Activated CD4-positive, alpha-beta T cell treated with anti-CD3 and anti-CD28 coated beads, Interleukin-2, amount 10 ng/mL, durations not matched to agents 7 days and 5 days (primary cell): ENCODE measurements around the gene RANBP17. TPM values are rescaled to one million over a fixed set of nuclear protein-coding genes. Genes with fewer than 3 reads are reported as not detected.

Source experiments
- CTCF ChIA-PET: fragments of 350-600 bp; sonication (Branson Sonifier 250); formaldehyde crosslinking; loops from one replicate; lab custom pipeline; 2021; ENCODE audit warnings: antibody characterized with exemption; lab: Charles Lee
- POLR2A ChIA-PET: fragments of 350-600 bp; sonication (Branson Sonifier 250); formaldehyde crosslinking; loops from one replicate; lab custom pipeline; 2021; ENCODE audit warnings: antibody characterized with exemption; lab: Charles Lee
- DNase-seq: peaks from one replicate; pipeline ENCODE4 v3.0.0-alpha.2; 2020
- H3K27ac Mint-ChIP-seq: one replicate; pipeline ENCODE4 v1.8.0; 2021; ENCODE audit warnings: mild to moderate bottlenecking, moderate library complexity, mixed read lengths
- H3K27me3 Mint-ChIP-seq: one replicate; pipeline ENCODE4 v1.8.0; 2021; ENCODE audit warnings: mixed read lengths
- H3K36me3 Mint-ChIP-seq: one replicate; pipeline ENCODE4 v1.8.0; 2021; ENCODE audit warnings: low read depth, mixed read lengths
- H3K4me1 Mint-ChIP-seq: one replicate; pipeline ENCODE4 v1.8.0; 2021; ENCODE audit warnings: mixed read lengths
- H3K4me3 Mint-ChIP-seq: one replicate; pipeline ENCODE4 v1.8.0; 2021; ENCODE audit warnings: mild to moderate bottlenecking, moderate library complexity, mixed read lengths
- H3K9me3 Mint-ChIP-seq: one replicate; pipeline ENCODE4 v1.8.0; 2021; ENCODE audit warnings: mixed read lengths
- total RNA-seq, 2 experiments: library from RNA; stranded (reverse); gene quantifications; one replicate each; pipeline ENCODE4 v1.2.3, GENCODE V29; 2021

Gene RANBP17
- total RNA-seq, 2 experiments from 2014 or later: not detected

GRCh38 chr5:171092194-171092593 is 230.4 kb downstream of the RANBP17 start:
- Mint-ChIP-seq H3K36me3 (no peaks in the 10 kb centered on the region), H3K27ac (no peak overlapping the region), H3K9me3 (peaks cover 5% of the 10 kb centered on the region), H3K27me3 (no peaks in the 10 kb centered on the region), H3K4me1 (no peaks in the 10 kb centered on the region), H3K4me3 (no peak overlapping the region)
- POLR2A ChIA-PET: no interaction called here
- DNase-seq: no peak
- CTCF ChIA-PET: interaction anchor here (0.6 kb wide), 1 partner anchor 186 kb away, joined by 4 read pairs; no protein-coding TSS in a partner anchor

- CTCF ChIA-PET: no interaction called here
- no peak overlapping the region for H3K27ac Mint-ChIP-seq
- no peak overlapping the region for H3K4me3 Mint-ChIP-seq
Observed at GRCh38 chr5:171093598-171093997, 231.8 kb downstream of the RANBP17 start.

GRCh38 chr5:171094356-171094755 is 232.5 kb downstream of the RANBP17 start:
- no peaks in the 10 kb centered on the region for H3K27me3 Mint-ChIP-seq
- H3K4me3 Mint-ChIP-seq: no peak overlapping the region
- H3K36me3 Mint-ChIP-seq: no peaks in the 10 kb centered on the region
- peaks cover 5% of the 10 kb centered on the region for H3K9me3 Mint-ChIP-seq
- ChIA-PET POLR2A (no interaction called here), CTCF (no interaction called here)
- no peak for DNase-seq
- no peaks in the 10 kb centered on the region for H3K4me1 Mint-ChIP-seq
- no peak overlapping the region for H3K27ac Mint-ChIP-seq

More at GRCh38 chr5:171093598-171093997, 231.8 kb downstream of the RANBP17 start:
- no peak for DNase-seq
- no peaks in the 10 kb centered on the region for H3K4me1 Mint-ChIP-seq
- POLR2A ChIA-PET: no interaction called here
- no peaks in the 10 kb centered on the region for H3K27me3 Mint-ChIP-seq
- H3K9me3 Mint-ChIP-seq: peaks cover 5% of the 10 kb centered on the region
- H3K36me3 Mint-ChIP-seq: no peaks in the 10 kb centered on the region

DNA sequence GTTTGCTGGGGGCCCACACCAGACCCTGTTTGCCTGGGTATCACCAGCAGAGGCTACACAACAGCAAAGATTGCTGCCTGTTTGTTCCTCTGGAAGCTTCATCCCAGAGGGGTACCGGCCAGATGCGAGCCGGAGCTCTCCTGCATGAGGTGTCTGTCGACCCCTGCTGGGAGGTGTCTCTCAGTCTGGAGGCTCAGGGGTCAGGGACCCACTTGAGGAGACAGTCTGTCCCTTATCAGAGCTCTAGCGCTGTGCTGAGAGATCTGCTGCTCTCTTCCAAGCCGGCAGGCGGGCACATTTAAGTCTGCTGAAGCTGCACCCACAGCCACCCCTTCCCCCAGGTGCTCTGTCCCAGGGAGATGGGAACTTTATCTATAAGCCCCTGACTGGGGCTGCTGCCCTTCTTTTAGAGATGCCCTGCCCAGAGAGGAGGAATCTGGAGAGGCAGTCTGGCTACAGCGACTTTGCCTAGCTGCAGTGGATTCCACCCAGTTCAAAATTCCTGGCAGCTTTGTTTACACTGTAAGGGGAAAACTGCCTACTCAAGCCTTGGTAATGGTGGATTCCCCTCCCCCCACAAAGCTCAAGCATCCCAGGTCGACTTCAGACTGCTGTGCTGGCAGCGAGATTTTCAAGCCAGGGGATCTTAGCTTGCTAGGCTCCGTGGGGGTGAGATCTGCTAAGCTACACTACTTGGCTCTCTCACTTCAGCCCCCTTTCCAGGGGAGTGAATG is 241.2 kb downstream of the RANBP17 start:
- POLR2A ChIA-PET: no interaction called here
- no peaks in the 10 kb centered on the region for H3K27me3 Mint-ChIP-seq
- CTCF ChIA-PET: no interaction called here
- no peaks in the 10 kb centered on the region for H3K36me3 Mint-ChIP-seq
- no peaks in the 10 kb centered on the region for H3K4me1 Mint-ChIP-seq
- no peak overlapping the region for H3K27ac Mint-ChIP-seq
- H3K9me3 Mint-ChIP-seq: no peaks in the 10 kb centered on the region
- H3K4me3 Mint-ChIP-seq: no peak overlapping the region
- no peak for DNase-seq

DNA sequence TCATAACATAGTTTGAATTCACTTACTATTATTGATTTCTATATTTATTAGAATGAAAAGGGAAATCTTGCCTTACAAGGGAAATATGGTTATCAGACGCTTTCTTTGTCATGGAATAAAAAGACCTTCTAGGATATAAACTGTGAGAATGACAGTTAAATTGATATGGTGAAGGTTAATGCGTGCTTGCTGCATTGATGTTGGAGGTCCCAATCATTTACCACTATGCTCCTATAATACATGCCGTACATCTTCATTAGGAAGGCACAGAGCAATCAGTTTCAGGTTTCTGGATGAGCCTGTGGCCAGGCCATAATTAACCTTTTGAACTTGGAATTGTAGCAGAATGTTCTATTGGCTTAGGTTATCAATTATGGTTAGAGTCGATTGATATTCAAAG is 245.9 kb downstream of the RANBP17 start:
- no peak overlapping the region for H3K27ac Mint-ChIP-seq
- POLR2A ChIA-PET: no interaction called here
- H3K4me3 Mint-ChIP-seq: no peak overlapping the region
- H3K36me3 Mint-ChIP-seq: no peaks in the 10 kb centered on the region
- no peak for DNase-seq
- CTCF ChIA-PET: no interaction called here
- no peaks in the 10 kb centered on the region for H3K9me3 Mint-ChIP-seq
- H3K27me3 Mint-ChIP-seq: peaks cover 3% of the 10 kb centered on the region
- no peaks in the 10 kb centered on the region for H3K4me1 Mint-ChIP-seq

DNA sequence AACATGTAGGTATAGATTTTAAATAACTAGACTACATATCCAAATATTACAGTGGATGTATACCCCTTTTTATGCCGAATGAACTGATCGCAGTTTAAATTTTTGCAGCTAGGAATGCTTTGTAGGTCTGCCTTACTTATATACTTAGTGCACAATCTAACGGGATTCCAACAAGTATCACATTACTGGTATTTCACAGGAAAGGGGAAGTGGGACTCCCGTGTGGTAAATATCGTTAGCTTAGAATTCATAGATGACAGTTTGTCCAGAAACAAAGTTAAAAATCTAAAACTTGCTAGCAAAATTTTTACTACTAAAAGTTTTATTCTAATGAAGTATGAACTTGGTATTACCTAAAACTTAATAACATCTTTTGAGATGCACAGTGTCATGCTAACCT is 253.7 kb downstream of the RANBP17 start:
- Mint-ChIP-seq H3K27ac (no peak overlapping the region), H3K27me3 (peaks cover 5% of the 10 kb centered on the region), H3K4me1 (no peaks in the 10 kb centered on the region), H3K9me3 (no peaks in the 10 kb centered on the region), H3K4me3 (no peak overlapping the region), H3K36me3 (no peaks in the 10 kb centered on the region)
- POLR2A ChIA-PET: no interaction called here
- DNase-seq: no peak
- CTCF ChIA-PET: no interaction called here

DNA sequence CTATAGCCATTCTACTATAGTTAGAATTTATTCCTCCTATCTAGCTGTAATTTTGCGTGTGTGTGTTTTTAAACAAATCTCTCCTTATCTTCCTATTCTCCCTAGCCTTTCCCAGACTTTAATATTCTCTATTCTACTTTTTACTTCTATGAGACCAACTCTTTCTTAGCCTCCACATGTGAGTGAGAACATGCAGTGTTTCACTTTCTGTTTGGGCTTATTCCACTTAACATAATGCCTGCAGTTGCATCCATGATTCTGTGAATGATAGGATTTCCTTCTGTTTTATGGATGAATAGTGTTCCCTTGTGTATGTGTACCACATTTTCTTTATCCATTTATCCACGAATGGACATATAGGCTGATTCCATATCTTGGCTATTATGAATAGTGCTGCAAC is 254.9 kb downstream of the RANBP17 start:
- H3K4me3 Mint-ChIP-seq: no peak overlapping the region
- CTCF ChIA-PET: no interaction called here
- no peak for DNase-seq
- no peak overlapping the region for H3K27ac Mint-ChIP-seq
- no peaks in the 10 kb centered on the region for H3K36me3 Mint-ChIP-seq
- H3K9me3 Mint-ChIP-seq: no peaks in the 10 kb centered on the region
- H3K27me3 Mint-ChIP-seq: peaks cover 2% of the 10 kb centered on the region
- POLR2A ChIA-PET: no interaction called here
- no peaks in the 10 kb centered on the region for H3K4me1 Mint-ChIP-seq

DNA sequence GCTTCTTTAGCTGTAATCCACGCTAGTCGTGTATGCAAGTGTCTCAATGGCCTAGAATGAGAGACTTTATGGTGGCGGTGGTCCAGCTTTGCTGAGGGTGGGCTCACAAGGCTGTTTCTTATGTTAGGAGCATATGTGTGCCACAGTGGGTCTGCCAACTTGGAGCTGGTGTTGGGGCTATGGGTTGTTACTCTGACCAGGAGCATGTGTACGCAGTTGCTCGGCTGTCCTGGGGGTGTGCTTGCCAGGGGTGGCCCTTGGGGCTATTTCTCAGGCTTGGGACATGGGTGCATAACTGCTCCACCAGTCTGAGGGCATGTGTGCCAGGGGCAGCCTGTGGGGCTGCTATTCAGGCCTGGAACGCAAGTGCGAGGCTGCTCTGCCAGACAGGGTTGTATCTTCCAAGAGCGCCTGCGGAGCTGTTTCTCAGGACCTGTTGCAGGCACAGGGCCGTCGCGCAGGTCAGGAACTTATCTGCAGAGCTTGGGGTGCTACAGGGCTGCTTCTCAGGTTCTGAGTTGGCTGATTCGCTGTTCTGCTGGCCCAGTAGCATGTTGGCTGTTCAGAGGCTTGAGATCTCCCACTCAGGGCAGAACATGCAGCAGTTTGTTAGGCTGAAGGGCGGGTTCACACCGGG is 259.3 kb downstream of the RANBP17 start:
- Mint-ChIP-seq H3K27ac (no peak overlapping the region), H3K4me3 (no peak overlapping the region), H3K4me1 (no peaks in the 10 kb centered on the region), H3K9me3 (no peaks in the 10 kb centered on the region), H3K36me3 (no peaks in the 10 kb centered on the region), H3K27me3 (peaks cover 2% of the 10 kb centered on the region)
- POLR2A ChIA-PET: no interaction called here
- CTCF ChIA-PET: no interaction called here
- DNase-seq: no peak

DNA sequence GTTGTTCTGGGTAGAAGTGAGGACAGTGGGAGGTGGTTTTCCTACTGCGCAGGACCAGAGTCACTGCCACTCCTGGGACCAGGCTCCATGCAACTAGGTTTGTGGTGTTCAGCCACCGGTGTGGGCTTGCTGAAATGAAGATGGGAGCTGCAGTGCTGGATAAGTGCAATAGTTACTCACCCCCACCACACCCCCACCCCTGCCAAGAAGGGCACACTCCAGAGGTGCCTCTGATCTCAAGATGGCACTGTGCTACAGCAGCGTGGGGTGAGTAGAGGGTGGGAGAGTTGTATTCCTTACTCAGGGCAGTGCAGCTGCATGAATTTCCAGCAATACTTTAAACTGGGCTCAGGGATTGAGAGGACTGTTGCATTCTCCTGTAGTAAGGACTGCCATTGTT is 259.8 kb downstream of the RANBP17 start:
- H3K4me1 Mint-ChIP-seq: no peaks in the 10 kb centered on the region
- no peaks in the 10 kb centered on the region for H3K9me3 Mint-ChIP-seq
- H3K4me3 Mint-ChIP-seq: no peak overlapping the region
- CTCF ChIA-PET: no interaction called here
- peaks cover 2% of the 10 kb centered on the region for H3K27me3 Mint-ChIP-seq
- no peak overlapping the region for H3K27ac Mint-ChIP-seq
- no peak for DNase-seq
- H3K36me3 Mint-ChIP-seq: no peaks in the 10 kb centered on the region
- POLR2A ChIA-PET: no interaction called here

GRCh38 chr5:171122372-171122771 is 260.6 kb downstream of the RANBP17 start:
- DNase-seq: no peak
- Mint-ChIP-seq H3K4me3 (no peak overlapping the region), H3K27ac (no peak overlapping the region), H3K36me3 (no peaks in the 10 kb centered on the region), H3K27me3 (peaks cover 2% of the 10 kb centered on the region), H3K9me3 (no peaks in the 10 kb centered on the region), H3K4me1 (no peaks in the 10 kb centered on the region)
- POLR2A ChIA-PET: no interaction called here
- CTCF ChIA-PET: no interaction called here

DNA sequence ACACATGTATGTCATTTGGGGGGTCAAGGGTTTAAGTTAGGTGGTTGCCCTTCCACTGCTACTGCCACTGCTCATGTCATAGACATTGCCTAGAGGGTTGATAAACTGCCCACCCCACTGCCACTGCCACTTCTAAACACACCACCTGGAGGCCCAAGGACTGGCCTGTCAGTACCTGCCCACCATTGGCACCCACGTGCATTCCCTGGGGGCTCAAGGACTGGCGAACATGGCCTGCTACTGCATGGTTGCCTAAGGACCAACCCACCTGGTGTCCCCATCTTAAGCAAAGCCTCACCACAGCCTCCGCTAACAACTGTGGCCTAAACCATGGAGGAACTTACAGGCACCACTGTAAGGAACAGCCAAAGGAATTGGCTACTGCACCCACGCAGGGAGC is 261.6 kb downstream of the RANBP17 start:
- no peak for DNase-seq
- no peaks in the 10 kb centered on the region for H3K27me3 Mint-ChIP-seq
- H3K36me3 Mint-ChIP-seq: no peaks in the 10 kb centered on the region
- H3K27ac Mint-ChIP-seq: no peak overlapping the region
- H3K4me1 Mint-ChIP-seq: no peaks in the 10 kb centered on the region
- no peak overlapping the region for H3K4me3 Mint-ChIP-seq
- no peaks in the 10 kb centered on the region for H3K9me3 Mint-ChIP-seq
- CTCF ChIA-PET: no interaction called here
- POLR2A ChIA-PET: no interaction called here

- Mint-ChIP-seq H3K27me3 (no peaks in the 10 kb centered on the region), H3K4me1 (no peaks in the 10 kb centered on the region), H3K4me3 (no peak overlapping the region), H3K36me3 (no peaks in the 10 kb centered on the region), H3K9me3 (no peaks in the 10 kb centered on the region), H3K27ac (no peak overlapping the region)
- POLR2A ChIA-PET: no interaction called here
- DNase-seq: no peak
- CTCF ChIA-PET: no interaction called here
Observed at GRCh38 chr5:171127314-171127713, 265.5 kb downstream of the RANBP17 start.

DNA sequence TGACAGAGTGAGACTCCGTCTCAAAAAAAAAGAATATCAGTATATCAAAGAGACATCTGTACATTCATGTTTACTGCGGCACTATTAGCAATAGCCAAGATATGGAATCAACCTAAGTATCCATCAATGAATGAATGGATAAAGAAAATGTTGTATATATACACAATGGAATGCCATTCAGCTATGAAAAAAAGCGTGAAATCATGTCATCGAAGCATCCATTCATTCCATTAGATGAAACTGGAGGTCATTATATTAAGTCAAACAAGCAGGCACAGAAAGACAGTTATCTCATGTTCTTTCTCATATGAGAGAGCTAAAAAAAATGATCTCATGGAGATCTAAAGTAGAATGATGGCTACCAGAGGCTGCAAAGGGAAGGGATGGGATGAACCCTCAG is 266.3 kb downstream of the RANBP17 start:
- Mint-ChIP-seq H3K9me3 (no peaks in the 10 kb centered on the region), H3K27ac (no peak overlapping the region), H3K4me3 (no peak overlapping the region), H3K4me1 (no peaks in the 10 kb centered on the region), H3K27me3 (no peaks in the 10 kb centered on the region), H3K36me3 (no peaks in the 10 kb centered on the region)
- DNase-seq: no peak
- CTCF ChIA-PET: no interaction called here
- POLR2A ChIA-PET: no interaction called here

- H3K9me3 Mint-ChIP-seq: no peaks in the 10 kb centered on the region
- DNase-seq: no peak
- CTCF ChIA-PET: no interaction called here
- H3K4me3 Mint-ChIP-seq: no peak overlapping the region
- H3K27me3 Mint-ChIP-seq: no peaks in the 10 kb centered on the region
- H3K4me1 Mint-ChIP-seq: no peaks in the 10 kb centered on the region
- no peak overlapping the region for H3K27ac Mint-ChIP-seq
- POLR2A ChIA-PET: no interaction called here
- H3K36me3 Mint-ChIP-seq: no peaks in the 10 kb centered on the region
Observed at GRCh38 chr5:171129308-171129707, 267.5 kb downstream of the RANBP17 start.
